ENCODE data around the gene METTL1.

METTL1 gene

DNA sequence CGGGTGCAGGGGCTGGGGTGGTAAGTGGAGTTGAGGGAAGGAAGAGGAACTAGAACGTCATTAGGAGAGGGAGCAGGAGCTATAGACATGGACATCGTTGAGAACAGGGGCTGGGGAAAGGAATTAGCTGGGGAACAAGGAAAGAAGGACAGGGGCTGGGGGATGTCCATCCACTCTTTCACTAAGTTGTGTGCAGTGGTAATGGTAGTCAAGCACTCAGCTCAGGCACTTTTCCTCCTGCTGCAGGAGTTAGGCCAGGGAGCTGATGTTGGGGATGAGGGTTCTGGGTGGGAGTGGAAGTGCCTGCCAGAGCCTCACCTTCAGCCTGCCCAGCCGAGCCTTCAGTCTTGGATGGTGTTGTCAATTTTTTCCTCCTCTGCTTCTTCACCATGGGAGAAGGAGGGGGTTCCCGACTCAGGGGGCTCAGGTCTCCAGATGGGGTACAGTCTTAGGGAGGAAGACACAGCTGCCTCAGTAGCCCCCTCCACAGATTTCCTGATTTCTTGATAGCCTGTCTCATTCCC is 42.5 kb downstream of the METTL1 start:
- Histone ChIP-seq H3K9ac (ENCODE audit: low read depth, low read length, poor library complexity, severe bottlenecking) (no peak overlapping the region), H3K4me1 (ENCODE audit: insufficient read depth, low read length, poor library complexity, severe bottlenecking) (no peaks in the 10 kb centered on the region), H3K4me3 (ENCODE audit: low read length, poor library complexity, severe bottlenecking) (no peak overlapping the region), H3K9me3 (ENCODE audit: insufficient read depth, low read depth, low read length) (no peaks in the 10 kb centered on the region), H3K79me2 (ENCODE audit: insufficient read depth, low read length) (no peaks in the 10 kb centered on the region), H3F3A (ENCODE audit: low read depth) (no peaks in the 10 kb centered on the region), H3K4me2 (ENCODE audit: low read depth, low read length, poor library complexity, severe bottlenecking) (no peak overlapping the region), H3K9me2 (replicated peaks; ENCODE audit: low read depth, low read length) (no peaks in the 10 kb centered on the region), H3K27me3 (ENCODE audit: insufficient read depth, low read length, poor library complexity, severe bottlenecking) (no peaks in the 10 kb centered on the region), H2AFZ (ENCODE audit: low read length) (no peak overlapping the region), H3K36me3 (ENCODE audit: insufficient read depth, low read length) (peaks cover 73% of the 10 kb centered on the region; the same call in 1 of the 2 replicates), H4K20me1 (ENCODE audit: insufficient read depth, low read length, poor library complexity, severe bottlenecking) (no peaks in the 10 kb centered on the region)
- no peak for TF ChIP-seq EZH2phosphoT487 (IDR thresholded peaks at IDR 0.05; ENCODE audit: borderline replicate concordance)
- TF ChIP-seq, protein P1, sequence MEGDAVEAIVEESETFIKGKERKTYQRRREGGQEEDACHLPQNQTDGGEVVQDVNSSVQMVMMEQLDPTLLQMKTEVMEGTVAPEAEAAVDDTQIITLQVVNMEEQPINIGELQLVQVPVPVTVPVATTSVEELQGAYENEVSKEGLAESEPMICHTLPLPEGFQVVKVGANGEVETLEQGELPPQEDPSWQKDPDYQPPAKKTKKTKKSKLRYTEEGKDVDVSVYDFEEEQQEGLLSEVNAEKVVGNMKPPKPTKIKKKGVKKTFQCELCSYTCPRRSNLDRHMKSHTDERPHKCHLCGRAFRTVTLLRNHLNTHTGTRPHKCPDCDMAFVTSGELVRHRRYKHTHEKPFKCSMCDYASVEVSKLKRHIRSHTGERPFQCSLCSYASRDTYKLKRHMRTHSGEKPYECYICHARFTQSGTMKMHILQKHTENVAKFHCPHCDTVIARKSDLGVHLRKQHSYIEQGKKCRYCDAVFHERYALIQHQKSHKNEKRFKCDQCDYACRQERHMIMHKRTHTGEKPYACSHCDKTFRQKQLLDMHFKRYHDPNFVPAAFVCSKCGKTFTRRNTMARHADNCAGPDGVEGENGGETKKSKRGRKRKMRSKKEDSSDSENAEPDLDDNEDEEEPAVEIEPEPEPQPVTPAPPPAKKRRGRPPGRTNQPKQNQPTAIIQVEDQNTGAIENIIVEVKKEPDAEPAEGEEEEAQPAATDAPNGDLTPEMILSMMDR (conservative IDR thresholded peaks at IDR 0.05; ENCODE audit: low read length): no peak

DNA sequence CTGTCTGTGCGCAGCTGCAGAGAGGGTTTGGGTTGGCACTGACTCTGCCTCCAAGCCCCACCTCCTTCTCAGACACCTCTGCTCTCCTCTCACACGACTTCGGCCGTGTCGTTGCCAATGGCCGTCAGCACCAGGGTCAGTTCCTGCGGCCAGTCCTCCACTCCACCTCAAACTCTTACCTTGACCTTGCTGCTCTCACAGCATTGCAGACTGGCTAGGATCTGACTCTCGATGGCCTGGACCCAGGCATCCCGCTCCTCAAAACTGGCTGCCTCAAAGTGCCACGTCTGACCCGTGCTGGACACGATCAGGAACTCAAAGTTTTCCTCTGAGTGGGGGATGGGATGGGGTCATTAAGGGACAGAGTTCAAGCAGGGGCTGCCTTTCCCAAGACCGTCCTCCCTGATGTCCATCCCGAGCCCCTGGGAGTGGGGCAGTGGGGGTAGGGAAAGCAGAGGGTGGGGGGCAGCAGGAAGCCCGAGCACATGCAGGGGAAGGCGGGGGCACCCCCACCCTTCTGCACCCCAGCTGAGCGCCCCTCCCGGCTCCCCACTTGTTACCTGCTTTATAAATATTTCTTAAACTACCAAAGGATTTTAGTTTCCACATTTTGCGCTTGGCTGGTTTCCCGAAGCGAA is 44.0 kb downstream of the METTL1 start:
- no peak overlapping the region for H3K4me2 ChIP-seq (ENCODE audit: low read depth, low read length, poor library complexity, severe bottlenecking)

DNA sequence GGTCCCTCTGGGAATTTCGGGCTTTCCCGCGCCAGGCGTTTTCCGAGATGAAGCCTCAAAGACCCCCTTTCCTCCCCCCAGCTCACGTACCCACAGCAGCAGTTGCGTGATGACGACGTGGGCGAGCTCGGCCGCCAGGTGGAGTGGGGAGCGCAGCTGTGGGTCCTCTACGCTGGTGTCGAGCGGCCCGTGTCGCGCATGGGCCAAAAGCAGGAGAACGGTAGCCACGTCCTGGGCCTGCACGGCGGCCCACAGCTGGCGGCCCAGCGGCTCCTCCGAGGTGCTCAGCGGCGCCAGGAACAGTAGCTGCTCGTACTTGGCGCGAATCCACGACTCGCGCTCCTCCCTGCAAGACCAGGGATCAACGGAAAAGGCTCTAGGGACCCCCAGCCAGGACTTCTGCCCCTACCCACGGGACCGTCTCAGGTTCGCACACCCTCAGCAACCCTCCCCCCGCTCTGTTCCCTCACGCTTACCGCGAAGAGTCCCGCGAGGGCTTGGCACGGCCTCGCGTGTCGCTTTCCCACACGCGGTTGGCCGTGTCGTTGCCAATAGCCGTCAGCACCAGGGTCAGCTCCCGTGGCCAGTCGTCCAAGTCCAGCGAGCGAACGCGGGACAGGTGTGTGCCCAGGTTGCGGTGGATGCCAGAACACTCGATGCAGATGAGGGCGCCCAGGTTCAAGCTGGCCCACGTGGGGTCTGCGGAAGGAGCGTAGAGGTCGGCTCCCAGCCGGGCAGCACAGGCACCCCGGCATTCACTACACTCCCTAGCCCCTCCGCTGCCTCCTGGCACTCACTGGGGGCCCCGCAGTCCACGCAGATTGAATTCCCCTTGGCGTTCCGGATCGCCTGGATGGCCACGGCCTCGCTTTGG is 44.8 kb downstream of the METTL1 start:
- no peaks in the 10 kb centered on the region for H3K9me3 ChIP-seq (ENCODE audit: insufficient read depth, low read depth, low read length)
- H3K4me3 ChIP-seq (ENCODE audit: low read length, poor library complexity, severe bottlenecking): no peak overlapping the region
- H3K9me2 ChIP-seq (replicated peaks; ENCODE audit: low read depth, low read length): no peaks in the 10 kb centered on the region
- no peaks in the 10 kb centered on the region for H3K4me1 ChIP-seq (ENCODE audit: insufficient read depth, low read length, poor library complexity, severe bottlenecking)
- H3K4me2 ChIP-seq (ENCODE audit: low read depth, low read length, poor library complexity, severe bottlenecking): no peak overlapping the region
- H4K20me1 ChIP-seq (ENCODE audit: insufficient read depth, low read length, poor library complexity, severe bottlenecking): no peaks in the 10 kb centered on the region
- no peak overlapping the region for H3K9ac ChIP-seq (ENCODE audit: low read depth, low read length, poor library complexity, severe bottlenecking)
- peaks cover 50% of the 10 kb centered on the region; the same call in 1 of the 2 replicates for H3K36me3 ChIP-seq (ENCODE audit: insufficient read depth, low read length)
- no peak overlapping the region for H2AFZ ChIP-seq (ENCODE audit: low read length)
- no peaks in the 10 kb centered on the region for H3K79me2 ChIP-seq (ENCODE audit: insufficient read depth, low read length)
- H3F3A ChIP-seq (ENCODE audit: low read depth): no peaks in the 10 kb centered on the region
- no peak for TF ChIP-seq EZH2phosphoT487 (IDR thresholded peaks at IDR 0.05; ENCODE audit: borderline replicate concordance)
- TF ChIP-seq, protein P1 (conservative IDR thresholded peaks at IDR 0.05; ENCODE audit: low read length): no peak
- H3K27me3 ChIP-seq (ENCODE audit: insufficient read depth, low read length, poor library complexity, severe bottlenecking): no peaks in the 10 kb centered on the region

More for the DNA sequence above, 44.0 kb downstream of the METTL1 start:
- Histone ChIP-seq H3K9me2 (replicated peaks; ENCODE audit: low read depth, low read length) (no peaks in the 10 kb centered on the region), H3K27me3 (ENCODE audit: insufficient read depth, low read length, poor library complexity, severe bottlenecking) (no peaks in the 10 kb centered on the region), H3K9ac (ENCODE audit: low read depth, low read length, poor library complexity, severe bottlenecking) (no peak overlapping the region), H3K36me3 (ENCODE audit: insufficient read depth, low read length) (peaks cover 58% of the 10 kb centered on the region; the same call in 1 of the 2 replicates), H2AFZ (ENCODE audit: low read length) (no peak overlapping the region), H3K9me3 (ENCODE audit: insufficient read depth, low read depth, low read length) (no peaks in the 10 kb centered on the region), H4K20me1 (ENCODE audit: insufficient read depth, low read length, poor library complexity, severe bottlenecking) (no peaks in the 10 kb centered on the region), H3F3A (ENCODE audit: low read depth) (no peaks in the 10 kb centered on the region), H3K4me1 (ENCODE audit: insufficient read depth, low read length, poor library complexity, severe bottlenecking) (no peaks in the 10 kb centered on the region), H3K4me3 (ENCODE audit: low read length, poor library complexity, severe bottlenecking) (no peak overlapping the region), H3K79me2 (ENCODE audit: insufficient read depth, low read length) (no peaks in the 10 kb centered on the region)
- TF ChIP-seq EZH2phosphoT487 (IDR thresholded peaks at IDR 0.05; ENCODE audit: borderline replicate concordance): no peak
- TF ChIP-seq, protein P1 (conservative IDR thresholded peaks at IDR 0.05; ENCODE audit: low read length): no peak

Measured in Loucy (cell line).